Right lobe of liver (tissue), 6 donors: ENCODE measurements around the gene ERICH6. TPM values are rescaled to one million over a fixed set of nuclear protein-coding genes. Genes with fewer than 3 reads are reported as not detected.
A peak's percentile ranks its signal among the peaks of the same experiment; 100 is the strongest.

Source experiments
- ATAC-seq, 4 donors: fragments of 200-7000 bp; cut with Tn5 transposase; one replicate each; pipeline ENCODE4 v1.9.1; 2020; ENCODE audit warnings: mild to moderate bottlenecking in 4 of 4, moderate library complexity in 4 of 4
- DNase-seq, 3 donors: peaks; one replicate each; pipeline ENCODE4 v3.0.0-alpha.2; 2020
- H3K27ac ChIP-seq, 3 donors: fragments of 200-600 bp; one replicate each; pipeline ENCODE4 v1.8.0; 2022
- H3K27me3 ChIP-seq, 2 donors: fragments of 200-600 bp; one replicate each; pipeline ENCODE4 v1.8.0; 2022
- H3K36me3 ChIP-seq, 4 donors: fragments of 200-600 bp; sonication (generic) in 1 of 4; one replicate each; pipeline versions ENCODE4 v1.5.1 to v1.8.0; 2017 to 2022; ENCODE audit warnings: control low read depth in 1 of 4
- H3K4me1 ChIP-seq, 4 donors: fragments of 200-600 bp; sonication (generic) in 1 of 4; one replicate each; pipeline versions ENCODE4 v1.5.1 to v1.8.0; 2017 to 2022; ENCODE audit warnings: control low read depth in 1 of 4
- H3K4me3 ChIP-seq, 3 donors: fragments of 200-600 bp; one replicate each; pipeline ENCODE4 v1.8.0; 2022
- H3K9me3 ChIP-seq, 4 donors: fragments of 200-600 bp; sonication (generic) in 1 of 4; one replicate each; pipeline versions ENCODE4 v1.5.1 to v1.8.0; 2017 to 2022; ENCODE audit warnings: control low read depth in 1 of 4
- CTCF ChIP-seq, 4 donors: fragments of 200-600 bp in 3 of 4; fragments of 450-650 bp in 1 of 4; IDR thresholded peaks; one replicate each; pipeline versions ENCODE4 v1.5.1 to v1.8.0; 2016 to 2022; ENCODE audit warnings: antibody characterized with exemption in 4 of 4, mild to moderate bottlenecking in 2 of 4
- POLR2A ChIP-seq: fragments of 450-650 bp; IDR thresholded peaks from one replicate; pipeline ENCODE4 v1.6.1; 2017; ENCODE audit warnings: antibody characterized with exemption, mild to moderate bottlenecking
- WGBS: methylation state at CpG from one replicate; pipeline ENCODE4 v1.1.6; 2018; ENCODE audit warnings: low coverage, low lambda C conversion rate; ENCODE audit not compliant: insufficient coverage; ENCODE audit errors: missing lambda C conversion rate; 5-methylcytosine and 5-hydroxymethylcytosine counted together
- intact Hi-C, 2 donors: fragments of 100-400 bp; cut with DNase I; formaldehyde crosslinking; loops; one replicate each; pipeline versions ENCODE4 v1.11.2 to v1.14.1; 2022
- total RNA-seq, 6 experiments: library from RNA; depleted of rRNA in 2 of 6; stranded (reverse); fragments of >200 nt in 2 of 6; fragmentation: NEBNext Ultra II Directional in 3 of 6; extraction: Animal tissue kit (Norgen Biotek cat#: 25700) in 3 of 6; gene quantifications; one replicate each; pipeline versions ENCODE4 v1.1.0 to v1.2.4, GENCODE V29; 2016 to 2023
- donor health status: DM: no; HTN: yes; CAD: no.
- donor health status: DM: no; HTN: no; CAD: no.
- donor health status: DM: no; HTN: no; CAD: no.
- donor health status: DM: no; HTN: yes; CAD: no.
- donor health status: DM: no; HTN: yes; CAD: no.

The ERICH6 gene
- total RNA-seq, 6 experiments from 2014 or later, result 0.49 TPM; not detected in 5

DNA sequence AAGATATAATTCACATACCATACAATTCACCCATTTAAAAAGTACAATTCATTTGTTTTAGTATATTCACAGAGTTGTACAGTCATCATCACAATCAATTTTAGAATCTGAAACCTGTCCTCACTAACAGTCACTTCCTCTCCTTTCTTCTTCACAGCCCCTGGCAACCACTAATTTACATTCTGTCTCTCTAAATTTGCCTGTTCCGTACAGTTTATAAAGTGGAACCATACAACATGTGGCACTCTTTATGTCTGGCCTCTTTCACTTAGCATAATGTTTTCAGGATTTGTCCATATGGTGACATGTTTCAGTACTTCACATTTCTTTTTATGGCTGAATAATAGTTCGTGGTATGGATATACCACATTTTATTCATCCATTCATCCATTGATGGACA lies 22.7 kb downstream of the ERICH6 start:
- no peak for ATAC-seq
- H3K9me3 ChIP-seq, result no peaks in the 10 kb centered on the region
- intact Hi-C loops, result no loop called here

DNA sequence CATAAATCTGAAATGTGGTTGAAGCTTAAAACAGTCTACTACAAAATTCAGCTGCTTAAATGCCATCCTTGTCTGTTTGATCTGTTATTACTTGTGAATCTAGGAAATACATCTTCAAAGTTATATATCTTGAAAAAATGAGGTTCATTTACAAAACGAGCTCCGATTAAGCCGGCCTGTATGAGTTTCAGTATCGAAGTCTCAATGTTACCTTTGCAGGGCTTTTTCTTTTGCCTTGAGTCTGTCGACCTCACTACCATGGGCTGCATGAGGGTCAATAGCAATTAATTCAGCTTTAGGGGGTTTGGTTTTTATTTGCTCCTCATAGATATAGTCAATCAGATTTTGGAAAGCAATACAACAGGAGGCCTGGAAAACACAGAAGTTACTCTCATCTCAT lies 23.2 kb downstream of the ERICH6 start:
- no peak for DNase-seq
- intact Hi-C loops, result no loop called here
- 88% methylated on average over 5 of the region's 5 CpGs for WGBS
- Histone ChIP-seq H3K27me3 (no peaks in the 10 kb centered on the region), H3K36me3 (no peaks in the 10 kb centered on the region), H3K4me1 (peaks cover 0 to 3% (median 0%) of the 10 kb centered on the region in 4 donors), H3K9me3 (peaks cover 0 to 5% (median 0%) of the 10 kb centered on the region in 4 donors), H3K4me3 (no peak overlapping the region), H3K27ac (no peak overlapping the region)
- no peak for TF ChIP-seq CTCF (IDR thresholded peaks at IDR 0.05)
- TF ChIP-seq POLR2A, result no peak
- ATAC-seq, result no peak

More for the DNA sequence above, 22.7 kb downstream of the ERICH6 start:
- Histone ChIP-seq H3K4me1 (peaks cover 0 to 3% (median 0%) of the 10 kb centered on the region in 4 donors), H3K27ac (no peak overlapping the region), H3K36me3 (no peaks in the 10 kb centered on the region), H3K4me3 (no peak overlapping the region), H3K27me3 (no peaks in the 10 kb centered on the region)
- TF ChIP-seq CTCF (IDR thresholded peaks at IDR 0.05) (no peak), POLR2A (no peak)
- DNase-seq, result no peak
- WGBS, result 71% methylated on average over 2 of the region's 2 CpGs

- intact Hi-C loops, result no loop called here
- TF ChIP-seq CTCF (IDR thresholded peaks at IDR 0.05) (no peak), POLR2A (no peak)
- Histone ChIP-seq H3K9me3 (peaks cover 0 to 7% (median 0%) of the 10 kb centered on the region in 4 donors), H3K27ac (no peak overlapping the region), H3K4me3 (no peak overlapping the region), H3K27me3 (no peaks in the 10 kb centered on the region), H3K36me3 (no peaks in the 10 kb centered on the region), H3K4me1 (peaks cover 0 to 3% (median 0%) of the 10 kb centered on the region in 4 donors)
- ATAC-seq, result no peak
- no peak for DNase-seq
These were observed 28.1 kb downstream of the ERICH6 start for GRCh38 chr3:150675587-150675986.

GRCh38 chr3:150673966-150674365 lies 29.8 kb downstream of the ERICH6 start:
- peaks cover 0 to 7% (median 0%) of the 10 kb centered on the region in 4 donors for H3K9me3 ChIP-seq
- ATAC-seq (peak in 2 of 4 donors; percentile 56 to 77), DNase-seq (no peak)
- H3K27ac ChIP-seq, result no peak overlapping the region
- H3K36me3 ChIP-seq, result no peaks in the 10 kb centered on the region
- peaks cover 0 to 3% (median 0%) of the 10 kb centered on the region in 4 donors for H3K4me1 ChIP-seq
- intact Hi-C loops, result no loop called here
- WGBS, result 35% methylated on average over 3 of the region's 3 CpGs
- H3K4me3 ChIP-seq, result no peak overlapping the region
- TF ChIP-seq POLR2A, result no peak
- TF ChIP-seq CTCF (IDR thresholded peaks at IDR 0.05), result no peak
- H3K27me3 ChIP-seq, result no peaks in the 10 kb centered on the region

DNA sequence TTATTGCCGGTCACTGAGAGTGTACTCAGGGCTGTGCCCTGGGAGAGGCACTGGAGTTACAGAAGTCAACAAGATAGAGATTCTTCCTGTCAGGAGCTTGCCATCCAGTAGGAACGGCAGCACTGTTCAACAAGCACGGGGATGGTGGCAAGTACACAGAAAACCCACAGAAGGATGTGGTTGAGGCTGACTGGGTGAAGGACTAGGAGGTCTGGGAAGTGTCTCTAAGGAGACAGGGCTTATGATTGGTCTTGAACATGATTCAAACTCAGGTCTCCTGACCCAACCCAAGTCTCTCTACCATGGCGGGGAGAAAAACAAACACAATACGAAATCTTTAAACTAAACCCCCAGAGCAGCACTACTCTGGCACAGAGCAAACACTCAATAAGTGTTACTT lies 37.6 kb downstream of the ERICH6 start:
- Histone ChIP-seq H3K27me3 (no peaks in the 10 kb centered on the region), H3K27ac (no peak overlapping the region), H3K4me3 (no peak overlapping the region), H3K9me3 (no peaks in the 10 kb centered on the region), H3K4me1 (no peaks in the 10 kb centered on the region), H3K36me3 (no peaks in the 10 kb centered on the region)
- no peak for TF ChIP-seq CTCF (IDR thresholded peaks at IDR 0.05)
- TF ChIP-seq POLR2A, result no peak
- DNase-seq (no peak), ATAC-seq (no peak)
- WGBS, result 70% methylated on average over 4 of the region's 5 CpGs
- intact Hi-C loops, result no loop called here
